GM06990 (cell line): ENCODE data around the gene RAPGEF5.

Experiments used
- DNase-seq: peaks from one replicate; pipeline ENCODE4 v3.0.0-alpha.2; 2011; ENCODE audit not compliant: insufficient read length; ENCODE audit errors: extremely low read depth
- H3K27me3 ChIP-seq: replicated peaks from 2 replicates; pipeline ENCODE4 v1.6.0; 2011; ENCODE audit warnings: low read length; ENCODE audit not compliant: control insufficient read depth, insufficient read depth
- H3K36me3 ChIP-seq: 2 replicates; pipeline ENCODE4 v1.5.1; 2011; ENCODE audit warnings: low read length; ENCODE audit not compliant: control insufficient read depth, insufficient read depth
- H3K4me3 ChIP-seq: replicated peaks from 2 replicates; pipeline ENCODE4 v1.5.1; 2011; ENCODE audit warnings: low read depth, mild to moderate bottlenecking, control low read depth, low read length
- TF ChIP-seq, protein P1 (sequence below): IDR thresholded peaks from 2 replicates; pipeline ENCODE4 v1.5.1; 2011; ENCODE audit warnings: low read length, control low read depth, mild to moderate bottlenecking, inconsistent platforms; ENCODE audit not compliant: insufficient read depth, poor library complexity, severe bottlenecking

RAPGEF5 gene

DNA sequence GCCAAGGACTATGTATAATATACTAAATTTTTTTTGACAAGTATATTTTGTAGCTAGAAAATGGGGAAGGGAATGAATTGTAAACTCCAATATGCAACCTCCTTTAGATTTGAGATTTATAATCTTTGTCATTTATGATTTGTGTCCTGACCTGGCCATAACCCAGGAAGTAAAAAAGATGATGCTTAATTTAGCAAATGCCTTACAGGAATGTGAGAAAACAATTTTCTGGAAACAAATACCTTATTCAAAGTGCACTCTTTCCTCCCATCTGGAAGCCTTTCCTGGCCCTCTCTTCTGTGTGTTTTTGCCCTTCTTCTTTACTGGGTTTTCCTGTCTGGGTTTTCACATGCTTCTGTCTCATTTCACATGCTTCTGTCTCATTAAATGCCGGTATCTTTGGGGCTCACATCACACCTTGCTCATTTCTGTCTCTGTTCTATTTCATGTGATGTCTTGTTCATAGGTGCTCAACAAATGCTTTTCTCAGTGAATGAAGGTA lies 149.2 kb downstream of the RAPGEF5 start:
- no peaks in the 10 kb centered on the region; the same call in 1 of the 2 replicates for H3K36me3 ChIP-seq
- DNase-seq = no peak
- H3K27me3 ChIP-seq = no peaks in the 10 kb centered on the region
- TF ChIP-seq, protein P1, sequence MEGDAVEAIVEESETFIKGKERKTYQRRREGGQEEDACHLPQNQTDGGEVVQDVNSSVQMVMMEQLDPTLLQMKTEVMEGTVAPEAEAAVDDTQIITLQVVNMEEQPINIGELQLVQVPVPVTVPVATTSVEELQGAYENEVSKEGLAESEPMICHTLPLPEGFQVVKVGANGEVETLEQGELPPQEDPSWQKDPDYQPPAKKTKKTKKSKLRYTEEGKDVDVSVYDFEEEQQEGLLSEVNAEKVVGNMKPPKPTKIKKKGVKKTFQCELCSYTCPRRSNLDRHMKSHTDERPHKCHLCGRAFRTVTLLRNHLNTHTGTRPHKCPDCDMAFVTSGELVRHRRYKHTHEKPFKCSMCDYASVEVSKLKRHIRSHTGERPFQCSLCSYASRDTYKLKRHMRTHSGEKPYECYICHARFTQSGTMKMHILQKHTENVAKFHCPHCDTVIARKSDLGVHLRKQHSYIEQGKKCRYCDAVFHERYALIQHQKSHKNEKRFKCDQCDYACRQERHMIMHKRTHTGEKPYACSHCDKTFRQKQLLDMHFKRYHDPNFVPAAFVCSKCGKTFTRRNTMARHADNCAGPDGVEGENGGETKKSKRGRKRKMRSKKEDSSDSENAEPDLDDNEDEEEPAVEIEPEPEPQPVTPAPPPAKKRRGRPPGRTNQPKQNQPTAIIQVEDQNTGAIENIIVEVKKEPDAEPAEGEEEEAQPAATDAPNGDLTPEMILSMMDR = no peak
- H3K4me3 ChIP-seq = no peak overlapping the region

DNA sequence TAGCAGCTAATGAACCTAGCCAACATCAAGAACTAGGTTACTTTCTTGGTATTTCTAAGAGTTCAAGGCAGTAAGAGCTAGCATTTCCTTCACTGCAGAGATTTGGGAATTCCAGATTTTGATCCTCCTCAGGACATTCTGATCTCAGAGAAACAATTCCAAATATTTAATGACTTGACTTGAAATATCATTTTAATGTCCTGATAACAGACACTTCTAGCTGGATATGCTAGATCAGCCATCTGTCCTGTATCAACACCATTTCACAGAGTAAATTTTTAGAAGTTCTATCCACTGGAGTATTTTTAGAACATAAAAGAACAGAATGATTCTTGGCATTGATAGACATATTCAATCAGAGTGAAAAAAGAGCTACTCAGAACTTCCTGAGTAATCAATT lies 151.3 kb downstream of the RAPGEF5 start:
- TF ChIP-seq, protein P1 = no peak
- Histone ChIP-seq H3K4me3 (no peak overlapping the region), H3K36me3 (no peaks in the 10 kb centered on the region; the same call in 1 of the 2 replicates), H3K27me3 (no peaks in the 10 kb centered on the region)
- DNase-seq = no peak

DNA sequence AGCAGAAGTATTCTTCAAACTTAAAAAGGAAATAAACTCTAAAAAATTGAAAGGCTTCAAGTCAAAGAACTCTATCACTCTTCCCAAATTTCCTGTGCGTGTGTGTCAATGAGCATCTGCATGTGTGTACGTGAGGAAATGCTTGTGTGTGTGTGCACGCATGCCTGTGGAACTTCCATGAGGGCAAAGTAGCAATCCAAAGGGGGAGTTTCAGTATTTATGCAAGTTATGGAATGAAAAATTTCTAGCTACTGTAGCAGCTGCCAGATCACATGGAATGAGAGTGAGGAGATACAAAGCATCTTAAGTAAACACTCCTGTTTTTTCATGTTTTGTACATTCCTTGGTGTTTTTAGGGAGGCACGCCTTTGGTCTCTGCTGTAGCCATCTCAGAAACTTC lies 152.6 kb downstream of the RAPGEF5 start:
- no peak for DNase-seq
- H3K36me3 ChIP-seq = no peaks in the 10 kb centered on the region; the same call in 1 of the 2 replicates
- TF ChIP-seq, protein P1 = no peak
- no peaks in the 10 kb centered on the region for H3K27me3 ChIP-seq
- no peak overlapping the region for H3K4me3 ChIP-seq

DNA sequence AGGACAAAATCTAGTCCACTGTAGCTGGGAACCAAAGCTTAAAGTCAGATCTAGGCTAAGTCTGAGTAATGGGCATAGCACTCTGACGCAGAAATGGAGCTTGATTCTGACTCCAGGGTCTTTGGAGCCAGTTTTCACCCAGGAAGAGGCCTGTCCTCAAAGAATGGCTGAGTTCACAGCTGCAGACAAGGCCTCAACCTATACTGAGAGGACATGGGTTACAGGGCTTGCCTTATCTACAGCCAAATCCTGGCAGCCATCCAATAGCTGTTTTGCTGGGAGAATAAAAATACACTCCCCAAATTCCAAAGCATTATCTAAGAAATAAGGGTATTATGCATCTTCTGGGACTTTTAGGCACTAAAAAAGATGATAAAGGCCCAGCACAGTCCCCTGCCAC lies 154.8 kb downstream of the RAPGEF5 start:
- no peak for DNase-seq
- no peaks in the 10 kb centered on the region; the same call in 1 of the 2 replicates for H3K36me3 ChIP-seq
- TF ChIP-seq, protein P1 = no peak
- no peak overlapping the region for H3K4me3 ChIP-seq
- H3K27me3 ChIP-seq = no peaks in the 10 kb centered on the region

DNA sequence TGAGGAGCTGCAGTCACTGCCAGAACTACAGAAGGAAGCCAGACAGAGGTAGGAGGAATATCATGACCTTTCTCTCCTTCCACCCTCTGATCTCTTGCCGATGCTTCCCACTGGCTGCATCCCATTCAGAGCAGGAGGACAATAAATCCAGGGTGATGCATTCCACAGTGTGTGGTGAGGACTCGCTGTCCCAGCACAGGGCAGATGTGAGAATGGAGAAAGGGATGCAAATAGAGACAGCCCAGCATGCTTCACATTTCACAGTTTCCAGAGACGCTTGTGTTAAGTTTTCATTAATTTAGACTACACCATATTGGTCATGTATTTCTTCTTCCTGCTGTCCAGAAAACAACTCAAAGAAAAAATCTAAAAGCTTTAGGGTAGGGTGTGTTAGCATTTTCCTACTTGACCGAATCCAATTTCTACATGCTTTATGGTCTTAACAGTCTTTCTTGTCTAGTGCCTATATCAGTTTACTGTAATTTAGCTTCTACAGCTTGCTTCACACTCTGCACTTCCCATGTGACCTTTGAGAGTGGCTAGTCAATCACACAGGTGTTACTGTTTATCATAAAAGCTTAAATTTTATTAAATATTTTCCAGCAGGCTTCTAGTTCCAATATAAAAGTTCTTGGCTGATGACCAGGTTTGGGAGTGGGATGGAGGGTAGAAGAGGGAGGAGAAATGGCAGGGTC lies 155.6 kb downstream of the RAPGEF5 start:
- H3K27me3 ChIP-seq = no peaks in the 10 kb centered on the region
- no peak for DNase-seq
- TF ChIP-seq, protein P1 = no peak
- no peak overlapping the region for H3K4me3 ChIP-seq
- H3K36me3 ChIP-seq = no peaks in the 10 kb centered on the region; the same call in 1 of the 2 replicates

DNA sequence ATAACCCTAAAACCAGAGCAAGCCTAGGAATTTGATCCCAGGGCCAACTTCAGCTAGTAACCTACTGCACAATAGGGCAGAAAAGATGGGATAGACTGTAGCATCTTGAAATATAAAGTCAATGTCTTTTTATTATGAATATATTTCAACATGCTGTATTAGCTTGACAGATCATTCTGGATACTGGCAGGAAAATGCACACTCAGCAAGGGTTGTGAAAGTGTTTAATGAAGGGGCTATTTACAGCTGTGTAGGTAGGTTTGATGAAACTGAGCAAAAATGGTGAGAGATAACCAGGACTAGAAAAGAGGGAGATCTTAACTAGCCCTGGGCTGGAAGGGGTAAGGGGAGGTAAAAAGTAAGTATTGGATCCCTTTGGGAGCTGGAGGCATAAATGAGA lies 156.2 kb downstream of the RAPGEF5 start:
- no peak for DNase-seq
- Histone ChIP-seq H3K36me3 (no peaks in the 10 kb centered on the region; the same call in 1 of the 2 replicates), H3K4me3 (no peak overlapping the region), H3K27me3 (no peaks in the 10 kb centered on the region)
- TF ChIP-seq, protein P1 = no peak
